Activated T-helper 9 cell treated with anti-CD3 and anti-CD28 coated beads, Interleukin-2, amount 50 U/mL, for 16 hours (primary cell): Measurements from ENCODE around the gene SCIMP.
A peak's percentile ranks its signal among the peaks of the same experiment; 100 is the strongest.
"Not testable (repeated sequence)": the region's sequence is repeated elsewhere in the genome, so short reads cannot be mapped to it uniquely, and the experiment has no call there.

Experiments
- DNase-seq: peaks from one replicate; pipeline ENCODE4 v3.0.0-alpha.2; 2020; ENCODE audit warnings: low read depth

SCIMP gene

DNA sequence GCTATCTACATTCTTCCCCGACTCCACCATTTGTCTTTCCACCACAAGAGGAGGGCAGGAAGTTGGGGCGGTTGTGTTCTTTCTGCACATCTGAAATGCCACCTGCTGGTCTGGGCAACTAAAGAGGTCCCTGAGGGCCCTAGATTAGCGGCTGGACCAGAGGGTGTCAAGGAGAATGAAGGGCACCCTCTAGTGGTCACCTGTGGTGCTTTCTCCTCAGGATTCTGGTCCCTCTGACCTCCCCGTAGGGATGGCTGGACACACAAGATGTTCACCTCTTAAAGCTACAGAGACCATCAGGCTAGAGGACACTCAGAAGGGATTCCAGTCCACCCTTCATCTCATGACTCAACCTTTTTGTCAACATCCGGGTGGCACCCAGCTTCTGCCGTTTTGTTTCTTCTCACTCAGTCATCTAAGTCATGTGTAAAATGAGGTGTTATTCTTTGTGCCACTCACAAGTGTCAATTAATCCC, 2.9 kb upstream of the SCIMP start:
- no peak for DNase-seq

DNA sequence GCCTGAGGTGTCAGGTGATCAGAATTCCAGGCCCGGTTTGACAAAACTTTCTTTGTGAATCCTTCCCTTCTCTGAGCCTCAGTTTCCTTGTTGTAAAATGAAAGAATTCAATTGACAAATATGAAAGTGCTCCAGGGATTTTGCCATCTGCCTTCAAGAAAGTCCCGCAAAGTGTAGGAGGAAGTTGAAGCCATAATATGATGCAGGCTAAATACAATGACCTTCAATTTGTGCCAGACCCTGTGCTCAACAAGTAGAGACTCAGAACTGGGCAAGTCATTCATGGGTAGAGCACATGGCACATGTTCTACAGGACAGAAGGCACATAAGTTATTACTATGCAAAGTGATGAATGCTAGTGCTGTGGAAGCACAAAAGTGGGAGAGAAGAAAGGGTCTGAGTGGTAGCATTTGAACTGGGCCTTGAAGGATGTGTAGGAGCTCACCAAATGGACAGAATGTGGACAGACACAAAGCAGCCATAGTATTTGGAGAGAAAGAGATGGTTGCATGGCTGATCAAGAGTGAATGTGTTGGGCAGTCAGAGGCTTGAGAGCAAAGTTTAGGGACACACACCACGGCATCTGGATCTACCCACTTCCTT, 2.4 kb upstream of the SCIMP start:
- DNase-seq, result no peak

DNA sequence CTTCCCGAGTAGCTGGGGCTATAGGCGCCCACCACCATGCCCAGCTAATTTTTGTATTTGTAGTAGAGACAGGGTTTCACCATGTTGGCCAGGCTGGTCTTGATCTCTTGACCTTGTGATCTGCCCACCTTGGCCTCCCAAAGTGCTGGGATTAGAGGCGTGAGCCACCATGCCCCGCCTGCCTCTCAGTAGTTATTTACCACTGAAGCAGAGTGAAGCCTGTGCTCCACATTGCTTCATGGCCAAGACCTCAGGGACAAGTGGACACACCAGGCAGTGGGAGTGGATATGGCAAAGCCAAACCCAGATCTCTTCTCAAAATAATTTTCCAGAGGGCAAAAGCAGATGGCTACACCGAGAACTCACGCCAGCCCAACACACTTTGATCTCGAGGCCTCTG, 1.2 kb downstream of the SCIMP start:
- DNase-seq, result not testable (repeated sequence)

DNA sequence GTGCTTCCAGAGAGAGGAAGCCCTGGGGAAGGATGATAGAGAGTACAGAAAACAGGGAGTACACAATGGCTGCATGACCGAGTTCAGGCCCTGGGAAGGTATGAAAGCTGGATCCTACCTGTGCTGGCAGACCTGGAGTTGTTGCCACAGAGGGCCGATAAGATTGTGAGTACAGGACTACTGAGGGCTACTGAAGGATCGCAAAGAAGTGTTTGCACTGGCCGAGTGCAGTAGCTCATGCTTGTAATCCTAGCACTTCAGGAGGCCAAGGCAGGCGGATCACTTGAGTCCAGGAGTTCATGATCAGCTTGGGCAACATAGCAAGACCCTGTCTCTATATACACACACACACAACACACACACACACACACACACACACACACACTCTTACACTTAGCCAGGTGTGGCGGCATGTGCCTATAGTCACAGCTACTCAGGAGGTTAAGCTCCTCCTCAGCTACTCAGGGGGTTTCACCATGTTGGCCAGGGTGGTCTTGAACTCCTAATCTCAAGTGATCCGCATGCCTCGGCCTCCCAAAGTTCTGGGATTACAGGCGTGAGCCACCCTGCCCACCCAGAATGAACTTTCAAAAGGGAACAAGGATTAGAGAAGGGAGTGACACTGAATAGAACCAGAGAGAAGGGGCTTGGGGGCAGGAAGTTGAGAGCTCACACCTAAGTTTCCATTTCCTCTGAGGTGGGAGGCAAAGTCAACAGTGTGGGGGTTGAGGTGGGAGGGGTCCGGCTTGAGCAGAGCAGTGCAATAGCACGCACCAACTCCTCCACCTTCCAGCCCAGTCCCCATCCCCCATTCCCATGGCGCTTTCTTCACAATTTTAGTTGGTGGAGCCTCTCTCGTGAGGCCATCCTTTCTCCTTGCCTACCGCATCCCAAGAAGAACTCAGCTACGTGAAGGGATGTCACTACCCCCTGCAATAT, 7.5 kb downstream of the SCIMP start:
- DNase-seq, result no peak

- DNase-seq, result no peak
Observed at GRCh38 chr17:5225668-5226457, 8.8 kb downstream of the SCIMP start.

DNA sequence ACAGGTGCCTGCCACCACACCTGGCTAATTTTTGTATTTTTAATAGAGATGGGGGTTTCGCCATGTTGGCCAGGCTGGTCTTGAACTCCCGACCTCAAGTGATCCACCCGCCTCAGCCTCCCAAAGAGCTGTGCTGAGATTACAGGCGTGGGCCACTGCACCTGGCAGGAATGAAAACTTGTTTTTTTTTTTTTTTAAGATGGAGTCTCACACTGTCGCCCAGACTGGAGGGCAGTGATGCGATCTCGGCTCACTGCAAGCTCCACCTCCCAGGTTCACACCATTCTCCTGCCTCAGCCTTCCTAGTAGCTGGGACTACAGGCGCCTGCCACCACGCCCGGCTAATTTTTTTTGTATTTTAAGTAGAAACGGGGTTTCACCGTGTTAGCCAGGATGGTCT, 12.7 kb downstream of the SCIMP start:
- DNase-seq, result not testable (repeated sequence)

- no peak for DNase-seq
Observed at GRCh38 chr17:5220074-5220473, 14.6 kb downstream of the SCIMP start.

DNA sequence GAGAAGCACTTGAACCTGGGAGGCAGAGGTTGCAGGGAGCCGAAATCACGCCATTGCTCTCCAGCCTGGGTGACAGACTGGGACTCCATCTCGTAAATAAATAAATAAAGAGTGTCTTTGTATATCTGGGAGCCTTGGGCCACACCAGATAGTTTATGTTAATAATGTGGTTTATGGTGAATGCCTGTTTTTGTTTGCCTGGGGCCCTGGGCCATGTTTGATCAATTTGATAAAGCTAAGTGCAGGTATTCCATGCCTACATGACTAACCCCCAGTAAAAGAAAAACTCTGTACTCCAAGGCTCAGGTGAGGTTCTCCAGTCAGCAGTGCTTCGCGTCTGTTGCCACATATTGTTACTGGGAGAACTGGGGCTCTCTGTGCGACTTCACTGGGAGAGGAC, 15.1 kb downstream of the SCIMP start:
- DNase-seq, result no peak

DNA sequence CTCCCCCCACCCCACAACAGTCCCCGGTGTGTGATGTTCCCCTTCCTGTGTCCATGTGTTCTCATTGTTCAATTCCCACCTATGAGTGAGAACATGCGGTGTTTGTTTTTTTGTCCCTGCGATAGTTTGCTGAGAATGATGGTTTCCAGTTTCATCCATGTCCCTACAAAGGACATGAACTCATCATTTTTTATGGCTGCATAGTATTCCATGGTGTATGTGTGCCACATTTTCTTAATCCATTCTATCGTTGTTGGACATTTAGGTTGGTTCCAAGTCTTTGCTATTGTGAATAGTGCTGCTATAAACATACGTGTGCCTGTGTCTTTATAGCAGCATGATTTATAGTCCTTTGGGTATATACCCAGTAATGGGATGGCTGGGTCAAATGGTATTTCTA, 17.1 kb downstream of the SCIMP start:
- not testable (repeated sequence) for DNase-seq

- no peak for DNase-seq
Observed at GRCh38 chr17:5211458-5211857, 23.2 kb downstream of the SCIMP start.

DNA sequence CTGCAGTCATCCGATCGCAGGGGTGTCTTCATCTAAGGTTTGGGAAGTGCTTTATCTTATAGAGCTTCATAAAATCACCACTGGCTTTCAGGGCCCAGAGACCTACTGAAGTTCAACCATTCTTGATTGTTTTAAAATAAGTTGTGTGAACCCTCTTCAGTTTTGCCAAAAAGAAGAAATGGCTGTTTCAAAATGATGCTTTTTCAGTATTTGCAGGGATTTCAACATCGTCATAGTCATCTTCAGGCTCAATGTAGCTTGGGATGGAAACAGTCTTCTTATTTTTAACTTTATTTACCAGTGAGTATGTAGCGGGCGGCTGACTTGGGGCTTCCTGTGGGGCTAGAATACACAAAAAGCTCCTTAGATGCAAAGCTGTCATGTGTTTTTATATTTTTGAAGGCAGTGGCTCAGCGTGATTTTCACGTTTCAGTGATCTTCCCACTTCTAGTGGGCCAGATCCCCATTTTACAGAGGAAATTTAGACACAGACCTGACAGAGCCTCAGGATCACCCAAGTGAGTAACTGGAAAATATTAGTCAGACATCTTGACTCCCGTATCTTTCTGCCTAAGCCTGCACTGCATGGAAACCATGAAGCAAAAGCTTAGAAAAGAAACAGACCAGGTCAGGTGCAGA, 23.9 kb downstream of the SCIMP start:
- no peak for DNase-seq

- no peak for DNase-seq
Observed at GRCh38 chr17:5210091-5210490, 24.6 kb downstream of the SCIMP start.

GRCh38 chr17:5209396-5209795, 25.3 kb downstream of the SCIMP start:
- DNase-seq, result no peak

DNA sequence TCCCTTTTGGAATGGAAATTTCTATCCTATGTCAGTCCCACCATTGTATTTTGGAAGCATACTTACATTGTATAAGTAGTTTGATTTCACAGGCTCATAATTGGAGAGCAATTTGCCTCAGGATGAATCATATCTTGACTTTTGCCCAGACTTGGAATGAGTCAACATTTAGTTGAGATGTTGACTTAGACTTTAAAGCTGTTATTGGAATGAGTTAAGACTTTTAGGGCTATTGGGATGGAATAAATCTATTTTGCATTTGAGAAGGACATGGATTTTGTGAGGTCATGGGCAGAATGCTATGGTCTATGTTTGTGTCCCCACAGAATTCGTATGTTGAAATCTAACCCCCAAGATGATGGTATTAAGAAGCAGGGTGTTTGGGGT, 30.8 kb downstream of the SCIMP start:
- no peak for DNase-seq

- DNase-seq, result no peak
Observed at GRCh38 chr17:5203178-5203907, 31.3 kb downstream of the SCIMP start.

DNA sequence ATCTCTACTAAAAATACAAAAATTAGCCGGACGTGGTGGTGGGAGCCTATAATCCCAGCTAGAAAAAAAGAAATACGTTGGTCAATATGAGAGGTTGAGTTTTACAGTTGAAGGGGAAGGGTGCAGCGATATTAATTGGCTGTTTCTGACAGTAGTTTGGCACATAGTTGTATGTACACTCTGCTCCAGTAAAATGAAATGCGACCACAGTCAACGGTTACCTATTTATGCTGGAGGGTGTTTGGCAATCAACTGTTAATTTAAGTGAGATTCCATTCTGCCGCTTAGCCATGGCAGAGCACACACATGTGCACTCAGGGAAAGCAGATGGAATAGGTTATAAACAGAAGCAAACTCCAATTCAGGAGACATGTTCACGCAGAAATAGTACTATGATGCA, 33.6 kb downstream of the SCIMP start:
- no peak for DNase-seq

- no peak for DNase-seq
Observed at GRCh38 chr17:5200360-5200759, 34.3 kb downstream of the SCIMP start.

DNA sequence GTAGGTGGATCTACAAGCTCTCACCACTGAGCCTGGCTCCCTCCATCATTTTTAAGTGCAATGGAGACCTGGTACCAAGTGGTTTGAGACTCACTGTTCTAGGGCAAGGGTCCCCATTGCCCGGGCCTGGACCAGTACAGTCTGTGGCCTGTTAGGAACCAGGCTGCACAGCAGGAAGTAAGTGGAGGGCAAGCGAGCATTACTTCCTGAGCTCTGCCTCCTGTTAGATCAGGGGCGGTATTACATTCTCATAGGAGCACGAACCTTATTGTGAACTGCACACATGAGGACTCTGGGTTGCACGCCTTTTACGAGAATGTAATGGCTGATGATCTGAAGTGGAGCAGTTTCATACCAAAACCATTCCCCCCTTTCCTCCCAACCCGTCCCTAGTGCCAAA, 36.2 kb downstream of the SCIMP start:
- no peak for DNase-seq

GRCh38 chr17:5194346-5194745, 40.3 kb downstream of the SCIMP start:
- DNase-seq, result no peak

- DNase-seq, result peak; percentile 98
Observed at GRCh38 chr17:5191541-5192417, 42.9 kb downstream of the SCIMP start, which contains the start of gene ZNF594. TSS of gene ZNF594 (minus strand) at chr17:5191868. CDS start at chr17:5184256, 7,612 bp downstream.
